ENCODE data around the gene LOXL3.

The LOXL3 gene

DNA sequence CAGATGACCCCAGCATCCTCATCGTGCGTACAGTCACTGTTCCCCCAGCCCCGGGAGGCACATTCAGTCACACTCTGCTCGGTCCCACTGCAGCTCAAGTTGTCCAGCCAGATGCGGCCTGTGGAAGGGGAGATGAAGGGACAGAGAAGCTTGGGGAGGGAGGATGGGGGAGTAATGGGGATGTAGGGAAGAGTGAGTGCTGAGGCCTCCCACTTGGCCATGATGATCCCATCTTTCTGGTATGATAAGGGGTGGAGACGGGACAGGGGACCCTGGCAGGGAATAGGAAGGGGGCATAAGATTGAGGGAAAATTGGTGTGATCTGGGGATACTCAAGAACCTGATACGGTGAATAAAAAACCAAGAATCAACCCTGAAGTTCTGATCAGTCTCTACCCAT is 3.5 kb downstream of the LOXL3 start:
- no peak for DNase-seq
- no peak for ATAC-seq

DNA sequence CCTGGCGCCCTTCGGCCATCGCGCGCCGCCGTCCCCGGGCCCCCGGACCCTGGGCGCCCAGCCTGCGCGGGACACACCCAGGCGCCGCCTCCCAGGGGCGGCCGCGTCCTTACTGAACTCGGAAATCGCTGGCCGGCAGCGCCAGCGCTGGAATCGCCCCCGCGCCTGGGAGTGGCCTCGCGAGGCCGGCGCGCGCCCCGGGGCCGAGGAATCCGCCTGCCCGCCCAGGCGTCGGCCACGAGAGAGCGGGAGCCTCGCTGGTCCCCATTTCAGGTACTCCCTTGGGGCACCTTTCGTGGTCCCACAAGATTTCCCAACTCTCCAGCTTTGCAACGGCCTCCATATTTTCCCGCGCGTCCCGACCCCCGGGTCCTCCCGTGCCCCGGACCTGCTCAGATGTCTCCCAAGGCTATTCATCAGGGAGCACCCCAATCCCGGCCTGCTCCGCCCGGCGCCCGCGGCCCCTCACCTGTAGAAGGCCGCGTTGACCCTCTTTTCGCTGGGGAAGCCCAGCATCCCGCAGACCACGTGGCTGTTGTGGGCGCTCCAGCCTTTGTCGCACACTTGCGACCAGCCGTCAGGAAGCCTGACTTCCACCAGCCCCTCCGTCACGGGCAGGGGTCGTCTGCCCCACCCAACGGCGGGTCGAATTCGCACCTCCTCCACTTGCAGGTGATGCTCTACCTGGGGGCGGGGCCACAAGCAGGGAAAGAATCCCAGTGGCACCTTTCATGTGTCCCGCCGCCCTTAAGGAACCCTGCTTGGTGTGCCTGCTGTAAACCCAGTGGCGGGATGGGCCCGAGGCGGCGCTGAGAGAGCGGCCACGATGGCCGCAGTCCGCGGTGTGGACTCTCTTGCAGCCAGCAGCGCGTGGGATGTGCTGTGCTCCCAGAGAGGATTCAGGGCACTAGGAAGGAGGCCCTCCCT is 4.6 kb downstream of the LOXL3 start:
- peak; percentile 52 for DNase-seq

DNA sequence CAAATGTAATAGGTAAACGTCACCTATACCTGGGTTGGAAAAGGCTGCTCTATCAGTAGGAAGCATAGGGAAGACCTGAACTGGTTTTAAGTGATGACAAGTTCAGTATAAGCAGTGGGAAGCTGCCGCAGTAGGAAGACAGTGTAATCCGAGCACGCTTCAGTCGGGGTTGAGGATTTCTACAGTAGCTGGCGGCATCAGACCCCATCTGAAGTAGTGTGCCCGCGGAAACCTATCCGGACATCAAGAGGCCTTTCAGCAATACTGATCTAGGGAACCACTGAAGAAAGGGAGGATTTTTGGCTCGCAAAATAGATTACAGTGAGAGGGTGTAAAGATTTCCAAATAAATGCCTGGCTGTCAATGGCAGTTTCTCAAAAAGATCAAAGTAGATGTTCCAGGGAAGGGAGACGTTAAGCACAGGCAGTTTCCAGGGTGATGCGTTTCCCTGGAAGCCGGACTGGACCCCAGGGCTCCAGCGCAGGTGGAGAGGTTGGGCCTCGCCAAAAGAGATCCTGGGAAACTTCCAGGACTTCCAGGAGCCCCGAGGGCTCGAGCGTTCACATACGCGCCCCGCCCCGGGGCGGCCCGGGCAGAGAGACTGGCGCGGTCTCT is 5.3 kb downstream of the LOXL3 start:
- no peak for ATAC-seq

More for the DNA sequence above, 4.6 kb downstream of the LOXL3 start:
- ATAC-seq, result peak; percentile 64

DNA sequence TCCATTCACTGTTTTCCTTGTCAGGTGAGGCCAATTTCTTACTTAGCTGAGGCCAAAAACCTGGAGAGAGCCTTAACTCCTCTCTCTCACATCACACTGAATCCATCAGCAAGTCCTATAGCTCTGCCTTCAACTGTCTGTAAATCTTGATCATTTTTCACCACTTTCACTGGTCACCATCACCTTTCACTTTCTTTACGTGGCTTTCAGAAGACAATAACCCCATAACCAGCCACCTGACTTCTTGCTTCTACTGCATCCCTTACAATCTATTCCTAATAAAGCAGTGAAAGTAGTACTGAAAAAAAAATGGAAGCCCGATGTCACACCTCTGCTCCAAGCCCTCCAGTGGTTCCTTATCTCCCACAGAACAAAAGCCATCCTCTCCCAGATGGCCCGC is 7.7 kb downstream of the LOXL3 start:
- DNase-seq (no peak), ATAC-seq (no peak)

More for the DNA sequence above, 5.3 kb downstream of the LOXL3 start:
- no peak for DNase-seq

GRCh38 chr2:74544634-74545033 is 9.1 kb downstream of the LOXL3 start:
- ATAC-seq, result no peak

DNA sequence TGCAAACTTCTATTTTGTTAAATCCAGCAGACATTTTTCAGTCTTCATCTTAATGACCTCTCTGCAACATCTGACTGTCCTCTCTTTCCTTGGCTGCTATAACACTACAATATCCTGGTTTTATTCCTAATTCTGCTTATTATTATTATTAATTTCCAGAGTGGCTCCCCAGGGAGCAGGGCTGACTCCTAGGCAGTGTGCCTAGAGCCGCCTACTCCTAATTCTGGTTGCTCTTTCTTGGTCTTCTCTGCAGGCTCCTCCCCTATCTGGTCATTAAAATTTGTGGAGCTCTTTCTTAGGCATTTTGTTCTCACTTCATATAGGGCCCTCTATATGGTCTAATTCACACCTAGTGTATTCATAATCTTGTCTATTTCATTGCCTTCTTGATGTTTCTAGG is 10.8 kb downstream of the LOXL3 start:
- no peak for DNase-seq

More at GRCh38 chr2:74544634-74545033, 9.1 kb downstream of the LOXL3 start:
- no peak for DNase-seq

DNA sequence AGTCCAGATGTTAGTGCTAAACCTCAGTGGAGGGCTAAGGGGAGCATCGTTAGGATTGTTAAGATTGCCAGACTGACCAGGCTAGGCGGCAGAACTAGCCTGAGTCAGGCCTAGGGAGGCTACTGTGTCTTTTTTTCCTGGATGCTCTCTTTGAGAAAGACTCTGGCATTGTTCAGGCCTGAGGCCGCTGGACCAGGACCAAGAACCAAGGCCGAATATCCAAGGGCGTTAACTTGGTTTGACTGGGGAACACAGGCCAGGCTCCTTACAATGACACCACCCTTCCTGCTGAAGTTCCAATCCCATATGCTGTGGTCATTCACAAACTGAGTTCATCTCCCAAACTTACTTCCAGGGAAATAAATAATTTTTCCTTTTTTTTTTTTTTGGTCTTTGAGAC is 13.5 kb downstream of the LOXL3 start:
- no peak for ATAC-seq
- no peak for DNase-seq

More for the DNA sequence above, 10.8 kb downstream of the LOXL3 start:
- no peak for ATAC-seq

DNA sequence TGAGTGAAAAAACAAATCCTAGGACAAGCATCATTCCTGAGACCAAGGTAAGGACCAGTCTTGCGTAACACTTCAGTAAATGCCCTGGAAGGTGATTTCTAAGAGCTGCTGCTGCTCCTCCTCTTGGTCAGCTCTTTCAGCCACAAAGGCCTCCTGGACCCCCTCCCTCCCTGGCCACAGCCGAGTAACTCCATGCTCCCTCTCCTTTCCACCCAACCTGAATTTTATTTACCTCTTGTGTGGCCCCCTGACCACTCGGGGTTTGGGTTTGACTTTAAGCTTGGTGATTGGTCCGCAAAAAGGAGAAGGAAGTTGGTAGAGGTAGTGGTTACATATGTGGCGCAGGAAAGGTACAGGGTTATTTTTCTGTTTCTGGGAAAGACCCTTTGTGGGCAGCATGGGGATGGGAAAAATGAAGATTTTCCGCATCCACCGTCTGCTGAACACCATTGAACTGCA is 14.8 kb downstream of the LOXL3 start:
- ATAC-seq (no peak), DNase-seq (no peak)

DNA sequence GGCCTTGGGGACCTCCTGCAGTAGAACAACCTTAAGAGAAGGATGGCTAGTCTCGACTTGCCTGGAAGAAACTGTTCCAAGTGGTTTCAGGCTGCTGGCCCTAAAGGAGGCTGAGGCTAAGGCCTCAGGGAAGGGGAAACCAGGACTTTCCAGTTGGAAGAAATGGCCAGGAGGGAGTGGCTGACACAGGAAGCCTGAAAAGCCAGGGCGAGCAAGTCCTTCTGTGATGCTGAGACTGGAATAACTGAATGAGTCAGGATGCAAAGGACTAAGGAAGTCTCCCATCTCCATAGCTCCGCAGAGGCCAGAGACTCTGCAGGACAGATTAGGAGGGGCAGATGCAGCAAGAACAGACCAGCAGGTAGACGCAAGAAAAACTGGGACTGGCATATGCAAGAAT is 16.6 kb downstream of the LOXL3 start:
- ATAC-seq (no peak), DNase-seq (no peak)

DNA sequence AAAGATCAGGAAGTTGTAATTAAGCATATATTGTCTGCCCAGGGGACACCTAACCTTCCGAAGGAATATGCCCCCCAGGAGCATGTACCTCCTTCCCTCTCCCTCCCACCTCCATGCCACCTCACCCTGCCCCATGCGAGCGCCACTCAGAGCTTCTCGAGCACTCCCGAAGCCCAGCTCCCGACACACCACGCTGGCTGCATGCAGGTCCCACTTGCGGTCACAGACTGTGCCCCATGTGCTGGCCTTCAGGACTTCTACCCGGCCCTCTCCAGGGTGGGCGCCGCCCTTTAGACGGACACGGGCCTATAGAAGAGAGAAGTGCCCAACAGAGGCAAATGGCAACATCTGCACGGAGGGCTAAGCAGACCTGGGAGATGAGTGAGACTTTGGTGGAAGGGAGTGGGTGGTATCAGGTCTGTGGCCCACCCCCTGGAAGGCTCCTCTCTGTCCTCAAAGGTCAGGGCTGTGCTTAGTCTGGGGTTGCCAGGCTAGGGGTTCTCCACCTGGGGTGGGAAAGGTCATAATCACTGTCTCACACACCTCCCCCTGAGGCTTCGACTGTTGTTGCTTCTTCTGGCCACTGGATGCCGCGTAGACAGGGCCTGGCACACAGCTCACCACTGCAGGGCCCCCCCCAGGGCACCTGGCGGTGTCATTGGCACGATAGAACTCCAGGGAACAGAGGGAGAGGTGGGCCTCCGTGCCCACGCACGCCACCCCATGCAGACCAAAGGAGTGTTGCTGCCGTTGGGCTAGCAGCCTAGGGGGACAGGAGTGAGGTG is 17.4 kb downstream of the LOXL3 start:
- DNase-seq (no peak), ATAC-seq (peak; percentile 68)

DNA sequence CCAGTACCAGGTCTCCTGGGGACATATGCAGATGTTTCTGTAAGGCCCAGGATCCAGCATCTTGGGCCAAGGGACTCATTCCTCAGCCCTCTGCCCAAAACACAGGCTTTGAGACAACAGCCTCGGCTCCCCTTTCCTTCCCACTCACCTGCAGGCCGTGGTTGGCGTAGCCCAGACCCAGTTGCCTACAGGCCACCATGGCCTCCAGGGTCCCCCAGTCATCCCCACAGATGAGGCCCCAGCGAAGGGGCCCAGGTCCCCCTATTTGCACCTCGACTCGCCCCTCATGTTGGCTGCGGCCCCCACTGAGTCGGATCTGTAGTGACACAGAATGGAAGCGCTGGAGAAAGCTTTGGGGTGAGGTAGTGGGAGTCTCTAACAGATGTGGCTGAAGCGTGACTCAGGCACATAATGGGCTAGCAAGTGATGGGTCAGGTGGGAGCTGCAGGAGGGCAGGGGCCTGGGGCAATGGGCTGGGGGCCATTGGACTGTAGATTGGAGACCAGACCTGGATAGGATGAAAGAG is 18.2 kb downstream of the LOXL3 start:
- DNase-seq (no peak), ATAC-seq (no peak)

GRCh38 chr2:74534411-74534810 is 19.3 kb downstream of the LOXL3 start:
- DNase-seq (no peak), ATAC-seq (no peak)

DNA sequence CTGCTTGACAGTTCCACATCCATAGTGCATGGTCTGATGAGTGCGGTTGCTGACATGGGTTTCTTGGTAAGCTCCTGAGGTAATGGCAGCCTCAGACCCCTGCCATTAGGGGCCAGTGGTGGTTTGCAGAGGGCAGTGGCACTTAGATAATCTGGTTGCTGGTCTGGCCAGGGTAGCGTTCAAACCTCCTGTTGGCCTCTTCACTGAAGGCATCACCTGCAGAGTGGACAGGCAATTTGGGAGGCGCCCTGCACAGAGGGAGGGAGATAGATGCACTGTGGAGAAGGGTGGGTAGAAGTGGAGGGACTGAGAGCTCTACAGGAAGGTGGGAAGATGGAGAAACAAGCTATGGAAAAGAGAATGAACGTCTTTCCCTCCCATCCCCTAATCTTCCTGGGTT is 20.3 kb downstream of the LOXL3 start:
- no peak for ATAC-seq
- no peak for DNase-seq

DNA sequence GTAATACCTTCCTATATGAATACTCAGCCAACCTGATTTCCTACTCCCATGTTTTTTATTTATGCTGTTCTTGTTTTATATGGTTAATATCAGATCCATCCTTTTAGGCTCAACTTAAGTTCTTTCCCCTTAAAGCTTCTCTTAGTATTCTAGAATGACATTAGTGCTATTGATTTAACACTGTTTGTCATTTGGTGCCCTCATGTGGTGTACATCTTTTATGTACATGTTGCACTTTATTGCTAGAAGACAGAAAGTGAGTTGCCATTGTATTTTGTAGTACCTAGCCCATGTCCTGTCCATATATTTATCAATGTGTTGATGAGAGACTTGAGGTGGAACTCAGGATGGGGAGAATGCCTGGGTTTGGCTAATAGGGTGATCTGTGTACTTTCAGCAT is 21.5 kb downstream of the LOXL3 start:
- ATAC-seq (no peak), DNase-seq (no peak)

DNA sequence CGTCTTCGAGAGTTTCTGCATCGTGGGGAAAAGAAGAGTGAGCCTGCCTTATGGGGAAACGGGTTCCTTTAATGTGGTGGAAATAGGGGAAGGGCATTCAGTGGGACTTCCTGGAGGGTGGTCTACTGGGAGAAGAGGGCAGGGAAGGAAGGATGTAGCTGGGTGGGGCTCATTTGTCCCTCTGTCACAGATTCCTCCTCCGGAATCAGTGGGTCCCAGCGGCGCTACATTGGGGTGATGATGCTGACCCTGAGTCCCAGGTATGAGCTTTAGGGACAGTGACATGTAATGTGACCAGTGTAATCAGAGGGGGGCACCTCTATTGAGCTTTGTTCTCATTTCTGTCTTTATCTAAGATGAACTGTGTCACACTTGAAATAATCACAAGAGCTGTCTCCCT is 22.1 kb downstream of the LOXL3 start:
- DNase-seq, result no peak
- no peak for ATAC-seq

DNA sequence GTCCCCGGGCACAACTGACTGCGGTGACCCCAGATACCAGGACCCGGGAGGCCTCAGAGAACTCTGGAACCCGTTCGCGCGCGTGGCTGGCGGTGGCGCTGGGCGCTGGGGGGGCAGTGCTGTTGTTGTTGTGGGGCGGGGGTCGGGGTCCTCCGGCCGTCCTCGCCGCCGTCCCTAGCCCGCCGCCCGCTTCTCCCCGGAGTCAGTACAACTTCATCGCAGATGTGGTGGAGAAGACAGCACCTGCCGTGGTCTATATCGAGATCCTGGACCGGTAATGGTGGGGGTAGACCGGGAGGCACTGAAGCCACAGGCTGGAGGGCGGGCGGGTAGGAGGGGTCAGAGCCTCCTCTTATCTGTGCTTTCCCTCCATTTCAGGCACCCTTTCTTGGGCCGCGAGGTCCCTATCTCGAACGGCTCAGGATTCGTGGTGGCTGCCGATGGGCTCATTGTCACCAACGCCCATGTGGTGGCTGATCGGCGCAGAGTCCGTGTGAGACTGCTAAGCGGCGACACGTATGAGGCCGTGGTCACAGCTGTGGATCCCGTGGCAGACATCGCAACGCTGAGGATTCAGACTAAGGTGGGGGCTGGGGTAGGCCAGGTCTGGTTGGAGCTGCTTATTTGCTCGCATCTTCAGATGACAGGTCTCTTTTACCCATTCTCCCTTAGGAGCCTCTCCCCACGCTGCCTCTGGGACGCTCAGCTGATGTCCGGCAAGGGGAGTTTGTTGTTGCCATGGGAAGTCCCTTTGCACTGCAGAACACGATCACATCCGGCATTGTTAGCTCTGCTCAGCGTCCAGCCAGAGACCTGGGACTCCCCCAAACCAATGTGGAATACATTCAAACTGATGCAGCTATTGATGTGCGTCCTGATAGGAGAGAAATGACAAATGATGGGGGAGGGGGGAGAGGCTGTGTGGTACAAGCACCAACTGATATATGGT is 23.2 kb downstream of the LOXL3 start:
- ATAC-seq (peak; percentile 32), DNase-seq (peak; percentile 62)

DNA sequence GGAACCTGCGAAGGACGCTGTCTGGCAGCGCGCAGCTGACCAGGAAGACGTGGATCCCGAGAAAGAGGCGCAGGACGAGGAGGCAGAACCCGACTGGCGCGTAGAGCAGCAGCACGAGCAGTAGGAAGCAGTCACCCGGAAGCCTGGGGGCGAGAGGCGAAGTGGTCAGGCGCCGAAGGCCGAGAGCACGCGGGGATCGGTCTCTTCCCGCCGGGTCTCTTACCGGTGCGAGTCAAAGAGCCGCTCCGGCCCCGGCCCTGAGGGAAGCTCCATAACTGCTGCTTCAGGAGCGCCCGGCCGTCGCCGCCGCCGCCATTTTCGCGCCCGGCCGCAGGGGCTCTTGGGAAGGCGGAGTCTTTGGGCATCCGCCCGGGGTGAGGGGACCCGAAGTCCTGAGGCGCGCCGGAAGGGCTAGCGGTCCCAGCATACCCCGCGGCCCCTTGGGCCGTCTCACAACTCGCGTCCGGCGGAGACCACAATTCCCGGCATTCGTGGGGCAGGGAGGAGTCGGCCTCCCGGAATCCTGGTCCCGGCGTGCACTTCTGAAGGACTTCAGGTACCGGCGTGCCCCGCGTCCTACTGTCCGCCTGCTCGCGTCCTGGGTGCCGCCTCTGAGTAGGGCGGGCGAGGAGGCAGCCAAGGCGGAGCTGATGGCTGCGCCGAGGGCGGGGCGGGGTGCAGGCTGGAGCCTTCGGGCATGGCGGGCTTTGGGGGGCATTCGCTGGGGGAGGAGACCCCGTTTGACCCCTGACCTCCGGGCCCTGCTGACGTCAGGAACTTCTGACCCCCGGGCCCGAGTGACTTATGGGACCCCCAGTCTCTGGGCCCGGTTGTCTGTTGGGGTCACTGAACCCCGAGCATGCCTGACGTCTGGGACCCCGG is 24.1 kb downstream of the LOXL3 start, which contains the start of the genes AUP1 and HTRA2:
AUP1 (minus strand) TSS at position 350 of the 882 bp plus-strand sequence; CDS start at position 273, 77 bp downstream.
HTRA2 (plus strand) TSS at position 577 of the 882 bp plus-strand sequence; CDS start at position 651, 74 bp downstream.
- DNase-seq (peak; percentile 93), ATAC-seq (peak; percentile 92)

GRCh38 chr2:74528600-74529356 is 25.0 kb downstream of the LOXL3 start:
- DNase-seq (peak; percentile 34), ATAC-seq (no peak)

DNA sequence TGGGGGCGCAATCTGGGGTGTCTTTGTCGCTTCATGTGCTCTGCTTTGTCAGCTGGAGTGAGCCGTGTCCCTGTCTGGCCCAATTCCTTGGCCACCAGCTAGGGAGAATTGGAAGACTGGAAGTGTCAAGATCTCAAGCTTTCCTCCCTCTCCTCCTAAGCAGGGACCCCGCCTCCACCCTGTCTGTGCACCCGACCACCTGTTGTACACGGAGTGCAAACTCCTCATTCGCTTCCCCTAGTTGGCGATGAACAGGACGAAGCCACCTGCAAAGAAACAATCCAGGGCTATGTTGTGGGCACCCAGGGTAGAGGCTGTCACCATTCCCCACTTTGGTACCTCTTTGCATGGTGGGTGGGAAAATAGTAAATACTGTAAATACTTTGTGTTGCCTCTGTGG is 26.0 kb downstream of the LOXL3 start:
- DNase-seq (no peak), ATAC-seq (no peak)

All from stimulated activated naive CD8-positive, alpha-beta T cell treated with anti-CD3 and anti-CD28 coated beads, Interleukin-15, Interleukin-2, amounts not matched to agents 100 U/mL and 50 U/mL, for 24 hours (primary cell).